Mammary epithelial cell (primary cell): ENCODE results near the gene CCDC33.

Experiments used
- CTCF ChIP-seq, 2 donors: IDR thresholded peaks in 1 of 2; conservative IDR thresholded peaks in 1 of 2; 2 replicates each; pipeline ENCODE4 v1.5.1; 2011 to 2012; ENCODE audit warnings: inconsistent platforms in 2 of 2, low read length in 2 of 2, mild to moderate bottlenecking in 2 of 2, control low read depth in 1 of 2, low read depth in 1 of 2; ENCODE audit not compliant: insufficient read depth in 1 of 2; ENCODE audit errors: extremely low read depth in 1 of 2
- EZH2 ChIP-seq: IDR thresholded peaks from 2 replicates; pipeline ENCODE4 v1.6.1; 2012; ENCODE audit warnings: low read length, inconsistent platforms, borderline replicate concordance

- TF ChIP-seq CTCF (conservative IDR thresholded peaks at IDR 0.05 in 1 of 2, IDR thresholded peaks at IDR 0.05 in 1 of 2; ENCODE audit: extremely low read depth in 1 of 2, insufficient read depth in 1 of 2, low read depth in 1 of 2, low read length in 2 of 2): no peak
- no peak for TF ChIP-seq EZH2
Observed at GRCh38 chr15:74373056-74373650, 137.0 kb downstream of the CCDC33 start.
